Retinal pigment epithelial cell (primary cell): ENCODE results near the gene GRB10.

ENCODE experiments used
- DNase-seq: peaks from one replicate; pipeline ENCODE4 v3.0.0-alpha.2; 2010; ENCODE audit warnings: low read depth
- H3K4me3 ChIP-seq: 2 replicates; pipeline ENCODE4 v1.5.1; 2011; ENCODE audit warnings: mild to moderate bottlenecking, low read length, control low read depth, moderate library complexity
- TF ChIP-seq, protein P1 (sequence below): conservative IDR thresholded peaks from 2 replicates; pipeline ENCODE4 v1.5.1; 2011; ENCODE audit warnings: low read depth, low read length, control low read depth, inconsistent platforms

Gene GRB10

DNA sequence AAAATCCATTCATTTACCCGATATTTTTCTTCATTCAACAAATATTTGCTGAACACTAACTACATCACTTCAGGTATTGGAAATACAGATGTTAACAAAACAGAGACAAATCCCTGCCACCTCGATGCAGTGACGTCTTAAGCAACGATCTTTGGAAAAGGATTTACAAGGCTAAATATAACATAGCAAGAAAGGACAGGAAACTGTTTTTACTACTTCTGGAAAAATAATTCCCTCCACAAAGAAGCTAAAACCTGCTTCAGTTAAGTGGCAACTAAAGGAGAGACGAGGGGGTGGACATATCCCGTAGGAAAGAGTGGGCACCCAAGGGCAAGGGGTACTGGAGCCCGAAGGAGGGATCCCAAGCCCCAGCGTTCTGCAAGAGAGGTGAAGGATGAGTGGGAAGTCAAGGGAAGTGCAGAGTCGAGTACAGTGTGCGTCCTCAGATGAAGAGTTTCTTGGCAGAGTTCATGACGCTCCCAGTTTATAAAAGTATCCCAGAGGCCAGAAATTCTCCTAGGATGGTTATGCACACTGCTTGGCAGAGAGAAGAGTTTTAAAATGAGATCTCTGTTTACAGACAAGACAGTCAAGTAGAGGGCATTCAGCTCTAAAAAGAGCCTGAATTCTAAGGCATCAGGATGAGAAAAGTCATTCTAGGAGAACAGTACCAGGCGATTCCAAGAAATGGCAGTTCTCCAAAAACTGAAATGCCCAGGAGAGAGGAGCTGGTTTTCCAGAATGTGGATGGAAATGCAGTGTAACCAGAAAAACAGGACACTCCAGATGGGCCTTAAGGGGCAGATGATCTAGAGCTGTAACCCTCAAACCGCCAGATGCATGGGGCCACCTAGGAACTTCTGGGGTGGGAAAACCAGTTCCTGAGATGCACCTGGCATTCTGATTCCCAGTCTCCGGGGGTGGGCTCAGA, 97.3 kb downstream of the GRB10 start:
- DNase-seq = no peak
- H3K4me3 ChIP-seq = no peak overlapping the region
- TF ChIP-seq, protein P1, sequence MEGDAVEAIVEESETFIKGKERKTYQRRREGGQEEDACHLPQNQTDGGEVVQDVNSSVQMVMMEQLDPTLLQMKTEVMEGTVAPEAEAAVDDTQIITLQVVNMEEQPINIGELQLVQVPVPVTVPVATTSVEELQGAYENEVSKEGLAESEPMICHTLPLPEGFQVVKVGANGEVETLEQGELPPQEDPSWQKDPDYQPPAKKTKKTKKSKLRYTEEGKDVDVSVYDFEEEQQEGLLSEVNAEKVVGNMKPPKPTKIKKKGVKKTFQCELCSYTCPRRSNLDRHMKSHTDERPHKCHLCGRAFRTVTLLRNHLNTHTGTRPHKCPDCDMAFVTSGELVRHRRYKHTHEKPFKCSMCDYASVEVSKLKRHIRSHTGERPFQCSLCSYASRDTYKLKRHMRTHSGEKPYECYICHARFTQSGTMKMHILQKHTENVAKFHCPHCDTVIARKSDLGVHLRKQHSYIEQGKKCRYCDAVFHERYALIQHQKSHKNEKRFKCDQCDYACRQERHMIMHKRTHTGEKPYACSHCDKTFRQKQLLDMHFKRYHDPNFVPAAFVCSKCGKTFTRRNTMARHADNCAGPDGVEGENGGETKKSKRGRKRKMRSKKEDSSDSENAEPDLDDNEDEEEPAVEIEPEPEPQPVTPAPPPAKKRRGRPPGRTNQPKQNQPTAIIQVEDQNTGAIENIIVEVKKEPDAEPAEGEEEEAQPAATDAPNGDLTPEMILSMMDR = no peak

DNA sequence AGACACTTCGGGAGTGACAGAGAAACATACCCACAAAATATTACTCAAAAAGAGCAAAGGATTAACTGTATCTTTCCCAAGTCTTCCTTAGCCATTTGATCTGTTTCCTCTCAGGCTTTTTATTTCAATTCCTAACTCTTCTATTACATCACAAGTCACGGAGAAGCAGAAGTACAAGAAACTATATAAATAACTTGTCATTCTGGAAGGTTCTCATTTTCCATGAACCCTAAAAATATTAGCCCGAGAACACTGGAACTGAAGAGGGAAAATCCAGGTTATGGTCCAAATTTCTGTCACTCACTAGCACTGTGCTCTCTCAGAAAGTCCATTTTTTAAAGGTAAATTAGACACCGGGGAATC, 98.0 kb downstream of the GRB10 start:
- no peak overlapping the region for H3K4me3 ChIP-seq
- no peak for DNase-seq
- TF ChIP-seq, protein P1 = no peak

DNA sequence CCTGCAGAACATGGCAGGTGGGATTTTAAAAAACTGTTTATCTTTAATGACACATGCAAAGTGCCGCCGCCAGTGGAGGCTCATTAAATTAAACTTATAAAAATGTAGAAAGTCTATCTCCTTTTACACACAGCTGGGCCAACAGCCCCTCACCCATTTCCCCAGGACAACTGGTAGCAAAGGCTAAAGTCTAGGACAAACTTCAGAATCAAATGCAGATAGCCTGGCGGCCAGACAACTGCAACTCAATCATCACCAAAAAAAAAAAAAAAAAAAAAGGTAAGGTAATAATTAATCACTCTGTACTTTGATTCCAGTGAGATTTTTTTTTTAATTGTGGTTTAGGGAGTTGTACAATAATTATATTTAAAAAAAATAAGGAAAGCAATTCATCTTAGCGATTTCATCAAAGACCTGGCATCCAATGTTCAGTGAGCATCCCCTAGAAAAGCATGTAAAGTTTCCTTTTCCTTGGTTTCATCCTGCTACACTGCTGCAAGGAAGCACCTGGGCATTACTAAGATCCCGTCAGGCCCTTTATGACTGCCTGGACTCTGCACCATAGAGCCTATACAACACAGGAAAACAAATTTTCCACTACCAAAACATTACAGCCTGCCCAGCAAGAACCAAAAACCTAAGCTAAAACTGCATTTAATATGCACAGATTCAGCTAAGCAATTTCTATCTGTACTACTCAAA, 98.5 kb downstream of the GRB10 start:
- DNase-seq = no peak
- TF ChIP-seq, protein P1 = no peak
- no peak overlapping the region for H3K4me3 ChIP-seq

DNA sequence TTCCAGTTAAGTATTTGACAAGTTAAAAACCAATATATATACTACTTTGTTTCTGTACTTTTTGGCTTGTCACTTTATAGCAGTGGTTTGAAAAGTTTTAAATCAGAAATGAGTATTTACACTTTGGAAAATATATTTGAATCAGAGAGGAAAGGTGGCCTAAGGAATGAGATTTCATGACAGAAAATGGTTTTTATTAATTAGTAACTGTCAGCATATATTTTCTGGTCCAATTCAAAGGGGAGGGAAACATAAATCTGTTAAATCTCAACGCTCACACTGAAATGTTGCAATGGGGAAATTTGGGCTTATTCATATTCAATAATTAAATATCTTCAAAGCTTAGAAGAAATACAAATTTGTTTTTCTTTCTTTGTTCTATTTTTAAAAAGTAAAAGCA, 100.1 kb downstream of the GRB10 start:
- H3K4me3 ChIP-seq = no peak overlapping the region
- TF ChIP-seq, protein P1 = no peak
- no peak for DNase-seq

DNA sequence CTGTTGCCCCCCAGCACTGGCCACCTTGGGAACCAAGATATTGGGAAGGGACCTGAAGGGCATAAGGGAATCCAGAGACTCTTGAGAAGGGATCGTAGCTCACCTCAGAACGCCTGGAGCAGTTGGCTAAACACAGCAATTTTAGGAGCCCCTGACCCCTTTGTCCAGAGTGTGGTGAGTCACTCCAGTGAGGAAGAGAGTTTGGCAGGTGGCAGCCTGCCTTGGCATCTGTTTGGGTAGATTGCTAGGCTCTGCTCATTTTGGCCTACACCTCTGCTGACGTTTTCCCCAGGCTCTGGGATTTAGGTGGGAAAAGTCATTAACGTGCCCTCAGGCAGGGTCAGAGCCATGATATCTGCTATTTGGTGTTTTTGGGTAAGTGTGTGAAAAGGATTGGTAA, 100.6 kb downstream of the GRB10 start:
- DNase-seq = no peak
- TF ChIP-seq, protein P1 = no peak
- no peak overlapping the region for H3K4me3 ChIP-seq

DNA sequence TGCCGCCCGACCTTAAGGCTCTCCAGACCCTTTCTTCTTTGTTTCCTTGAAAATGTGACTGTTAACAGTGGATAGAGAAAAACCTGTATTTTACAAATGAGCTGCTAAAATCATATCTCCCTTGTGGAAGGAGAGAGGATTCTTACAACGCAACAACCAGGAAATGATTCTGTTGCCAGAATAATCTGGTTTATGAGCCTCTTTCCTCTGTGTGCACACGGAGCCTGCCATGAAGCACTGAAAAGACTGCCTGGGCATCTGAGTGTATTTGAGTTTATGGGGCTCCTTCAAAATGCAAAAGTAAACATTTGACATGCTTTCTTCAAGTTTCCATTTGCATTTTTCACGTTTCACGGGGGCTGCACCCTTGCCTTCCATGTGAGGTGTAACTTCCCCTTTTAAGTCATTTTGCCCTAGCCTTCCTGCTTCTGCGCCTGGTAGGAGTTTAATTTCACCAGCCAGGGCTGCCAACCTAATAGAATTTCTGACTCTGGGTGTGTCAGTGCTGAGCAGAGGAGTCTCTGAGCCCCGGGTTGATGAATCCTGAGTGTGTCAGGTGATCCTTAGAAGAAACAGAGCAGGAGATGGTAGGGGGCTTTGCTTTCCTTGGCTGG, 101.2 kb downstream of the GRB10 start:
- H3K4me3 ChIP-seq = no peak overlapping the region
- TF ChIP-seq, protein P1 = no peak
- DNase-seq = no peak
